HG03066 (cell line): Measurements from ENCODE around the gene KLHL9.
"Not testable (repeated sequence)": the region's sequence is repeated elsewhere in the genome, so short reads cannot be mapped to it uniquely, and the experiment has no call there.

Experiments used
- ATAC-seq: cut with Tn5 transposase; IDR thresholded peaks from one replicate; pipeline ENCODE4 v1.9.1; 2021; ENCODE audit warnings: low read depth; ENCODE audit not compliant: unreplicated experiment

KLHL9 gene, protein sequence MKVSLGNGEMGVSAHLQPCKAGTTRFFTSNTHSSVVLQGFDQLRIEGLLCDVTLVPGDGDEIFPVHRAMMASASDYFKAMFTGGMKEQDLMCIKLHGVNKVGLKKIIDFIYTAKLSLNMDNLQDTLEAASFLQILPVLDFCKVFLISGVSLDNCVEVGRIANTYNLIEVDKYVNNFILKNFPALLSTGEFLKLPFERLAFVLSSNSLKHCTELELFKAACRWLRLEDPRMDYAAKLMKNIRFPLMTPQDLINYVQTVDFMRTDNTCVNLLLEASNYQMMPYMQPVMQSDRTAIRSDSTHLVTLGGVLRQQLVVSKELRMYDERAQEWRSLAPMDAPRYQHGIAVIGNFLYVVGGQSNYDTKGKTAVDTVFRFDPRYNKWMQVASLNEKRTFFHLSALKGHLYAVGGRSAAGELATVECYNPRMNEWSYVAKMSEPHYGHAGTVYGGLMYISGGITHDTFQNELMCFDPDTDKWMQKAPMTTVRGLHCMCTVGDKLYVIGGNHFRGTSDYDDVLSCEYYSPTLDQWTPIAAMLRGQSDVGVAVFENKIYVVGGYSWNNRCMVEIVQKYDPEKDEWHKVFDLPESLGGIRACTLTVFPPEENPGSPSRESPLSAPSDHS

DNA sequence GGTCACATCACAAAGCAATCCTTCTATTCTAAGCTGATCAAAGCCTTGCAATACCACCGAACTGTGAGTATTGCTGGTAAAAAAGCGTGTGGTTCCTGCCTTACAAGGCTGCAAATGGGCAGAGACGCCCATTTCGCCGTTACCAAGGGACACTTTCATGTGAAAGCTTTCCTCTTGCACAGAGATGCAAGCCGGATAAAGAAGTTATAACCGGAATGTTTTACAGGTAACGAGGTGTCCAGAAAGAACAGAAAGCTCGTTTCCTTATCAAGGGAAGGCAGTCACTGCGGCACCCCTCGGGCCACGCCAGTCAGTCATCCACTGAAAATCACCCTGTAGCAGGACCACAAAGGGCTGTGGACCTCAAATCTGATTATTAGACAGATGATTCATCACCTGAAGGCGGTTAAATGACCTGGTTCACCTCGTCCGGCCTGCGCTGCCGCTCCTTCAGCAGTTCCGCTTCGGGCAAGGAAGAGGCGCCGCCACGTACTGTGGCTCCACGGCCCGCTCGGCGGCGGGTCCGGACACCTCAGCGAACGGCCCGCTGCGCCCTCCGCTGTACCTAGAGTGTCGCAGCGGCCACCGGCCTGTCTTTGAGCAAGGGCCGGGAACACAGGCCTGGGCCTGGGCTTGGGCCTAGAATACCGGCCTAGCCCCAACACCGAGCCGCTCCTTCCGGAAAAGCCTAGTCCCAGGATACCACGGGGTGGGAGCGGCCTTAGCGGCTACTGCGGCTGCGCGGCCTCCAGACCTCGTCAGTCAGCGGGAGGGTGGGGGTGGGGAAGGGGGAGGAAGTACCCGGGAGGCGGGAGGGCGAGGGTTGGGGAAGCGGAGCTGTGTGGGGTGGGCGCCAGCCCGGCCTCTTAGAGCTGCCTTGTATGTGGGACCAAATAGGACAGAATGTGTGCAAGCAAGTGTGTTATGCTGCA lies at the start of gene KLHL9:
KLHL9 (minus strand) TSS at position 704 of the 932 bp plus-strand sequence; CDS start at position 159, 545 bp downstream.
- ATAC-seq: peak; percentile 85

DNA sequence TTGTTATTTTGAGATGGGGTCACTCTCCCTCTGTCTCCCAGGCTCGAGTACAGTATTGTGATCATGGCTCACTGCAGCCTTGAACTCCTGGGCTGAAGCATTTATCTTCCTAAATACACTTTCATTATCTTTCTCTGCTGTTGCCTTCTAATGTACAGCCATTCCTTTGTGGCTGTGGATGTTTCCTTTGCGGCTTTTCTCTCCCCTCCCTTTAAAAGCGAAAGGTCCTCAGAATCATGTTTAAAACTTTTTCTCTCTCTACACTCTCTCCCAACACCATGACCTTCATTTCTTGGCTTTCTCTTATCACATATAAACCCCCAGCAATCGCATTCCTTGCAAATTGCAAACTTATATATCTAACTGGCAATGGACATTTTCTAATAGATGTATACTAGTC lies 48.4 kb upstream of the KLHL9 start:
- ATAC-seq: no peak

DNA sequence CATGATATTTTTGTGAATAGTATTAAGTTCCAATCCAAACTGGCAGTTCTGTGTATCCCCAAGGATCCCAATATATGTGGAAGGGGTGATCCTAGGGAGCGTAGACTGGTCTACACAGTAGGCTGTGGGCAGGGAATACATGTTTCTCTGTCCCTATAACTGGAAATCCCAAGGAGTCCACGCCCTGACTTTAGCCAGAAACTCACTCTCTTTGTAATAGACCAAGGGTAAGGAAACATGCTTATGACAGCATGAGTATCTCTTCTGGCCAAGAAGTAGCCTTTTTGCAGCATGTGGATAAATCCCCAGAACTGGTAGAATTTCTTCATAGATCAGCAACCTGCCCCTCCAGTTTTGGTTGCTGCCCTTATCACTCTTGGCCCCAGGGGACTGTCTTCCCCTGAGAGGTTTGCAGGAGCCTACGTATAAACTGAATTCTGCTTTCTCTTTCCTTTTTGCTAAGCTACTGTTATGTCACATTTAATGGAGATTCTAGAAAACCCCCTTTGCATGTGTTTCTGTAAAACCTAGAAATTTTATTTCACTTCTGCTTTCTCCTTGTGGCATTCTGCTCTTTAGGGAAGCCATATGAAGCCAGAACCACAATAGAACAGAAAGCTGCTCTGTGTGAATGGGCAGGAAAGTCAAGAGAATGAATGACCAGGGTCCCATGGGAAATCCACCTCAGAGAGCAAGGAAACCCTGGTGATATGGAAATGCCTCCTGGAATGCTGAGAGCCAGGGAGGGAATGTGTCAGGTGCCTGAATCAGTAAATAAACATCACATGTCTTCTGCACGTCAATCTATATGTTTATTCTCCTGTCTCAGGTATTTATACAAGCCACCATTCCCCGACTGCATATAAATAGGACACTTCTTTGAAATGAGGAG lies 46.5 kb upstream of the KLHL9 start:
- peak; percentile 97 for ATAC-seq

DNA sequence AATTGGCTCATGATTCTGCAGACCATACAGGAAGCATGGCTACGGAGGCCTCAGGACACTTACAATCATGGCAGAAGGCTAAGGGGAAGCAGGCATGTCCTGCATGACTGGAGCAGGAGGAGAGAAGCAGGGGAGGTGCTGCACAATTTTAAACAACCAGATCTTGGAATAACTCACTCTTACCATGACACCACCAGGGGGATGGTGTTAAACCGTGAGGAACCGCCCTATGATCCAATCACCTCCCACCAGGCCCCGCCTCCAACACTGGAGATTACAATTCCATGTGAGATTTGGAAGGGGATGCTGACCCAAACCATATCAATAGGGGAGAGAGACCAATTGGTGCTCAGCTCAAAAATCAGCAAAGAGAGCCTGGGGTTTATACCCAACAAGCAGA lies 36.3 kb upstream of the KLHL9 start:
- not testable (repeated sequence) for ATAC-seq

DNA sequence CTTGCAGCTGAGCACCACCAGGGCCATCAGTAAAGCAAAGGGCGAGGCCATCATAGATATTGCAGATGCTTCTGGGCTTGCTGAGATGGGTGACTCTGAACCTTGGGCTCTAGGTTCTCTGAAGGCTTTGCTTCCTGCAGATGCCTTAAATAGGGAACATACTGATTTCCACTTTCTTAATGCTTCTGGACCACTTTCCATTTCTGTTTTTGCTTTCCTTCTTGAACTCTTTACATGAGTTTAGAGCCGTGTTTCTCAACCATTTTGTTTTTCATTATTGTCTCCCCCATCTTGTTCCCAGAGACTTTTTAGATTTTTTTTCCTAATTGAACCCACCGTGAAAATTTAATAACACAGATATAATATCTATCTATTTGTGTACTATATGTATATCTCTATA lies 32.8 kb upstream of the KLHL9 start, which contains the start of gene IFNA13:
IFNA13 (minus strand) TSS at position 101 of the 400 bp plus-strand sequence; CDS start at position 54, 47 bp downstream.
- no peak for ATAC-seq

DNA sequence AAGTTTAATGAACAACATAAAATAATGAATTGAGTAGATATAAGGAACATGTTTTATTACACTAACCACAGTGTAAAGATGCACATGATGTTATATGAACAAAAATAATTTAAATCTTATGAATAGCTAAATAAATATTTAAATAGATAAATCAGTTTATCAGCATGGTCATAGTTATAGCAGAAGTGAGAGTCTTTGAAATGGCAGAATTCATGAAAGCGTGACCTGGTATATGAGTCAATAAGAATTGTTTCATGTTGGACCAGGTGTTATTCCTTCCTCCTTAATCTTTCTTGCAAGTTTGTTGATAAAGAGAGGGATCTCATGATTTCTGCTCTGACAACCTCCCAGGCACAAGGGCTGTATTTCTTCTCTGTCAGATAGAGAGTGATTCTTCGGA lies 32.0 kb upstream of the KLHL9 start:
- peak; percentile 90 for ATAC-seq

DNA sequence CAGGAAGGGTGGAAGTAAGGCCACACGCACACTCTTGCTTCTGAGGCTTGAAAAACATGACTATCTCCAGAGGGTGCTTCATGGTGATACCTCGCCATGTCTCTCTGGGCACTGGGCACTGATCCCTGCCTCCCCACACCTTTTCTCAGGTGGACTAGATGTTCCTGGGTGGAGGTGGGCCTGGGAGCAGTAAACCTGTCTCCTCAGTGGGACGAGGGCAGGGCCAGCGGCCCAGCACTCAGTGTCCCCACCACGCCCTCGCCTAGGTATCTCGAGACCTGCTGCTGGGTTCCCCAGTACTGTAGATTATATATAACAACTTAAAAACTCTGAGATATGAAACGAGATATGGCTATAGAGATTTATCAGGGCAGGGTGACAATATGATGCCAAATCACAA lies 27.1 kb upstream of the KLHL9 start:
- no peak for ATAC-seq

DNA sequence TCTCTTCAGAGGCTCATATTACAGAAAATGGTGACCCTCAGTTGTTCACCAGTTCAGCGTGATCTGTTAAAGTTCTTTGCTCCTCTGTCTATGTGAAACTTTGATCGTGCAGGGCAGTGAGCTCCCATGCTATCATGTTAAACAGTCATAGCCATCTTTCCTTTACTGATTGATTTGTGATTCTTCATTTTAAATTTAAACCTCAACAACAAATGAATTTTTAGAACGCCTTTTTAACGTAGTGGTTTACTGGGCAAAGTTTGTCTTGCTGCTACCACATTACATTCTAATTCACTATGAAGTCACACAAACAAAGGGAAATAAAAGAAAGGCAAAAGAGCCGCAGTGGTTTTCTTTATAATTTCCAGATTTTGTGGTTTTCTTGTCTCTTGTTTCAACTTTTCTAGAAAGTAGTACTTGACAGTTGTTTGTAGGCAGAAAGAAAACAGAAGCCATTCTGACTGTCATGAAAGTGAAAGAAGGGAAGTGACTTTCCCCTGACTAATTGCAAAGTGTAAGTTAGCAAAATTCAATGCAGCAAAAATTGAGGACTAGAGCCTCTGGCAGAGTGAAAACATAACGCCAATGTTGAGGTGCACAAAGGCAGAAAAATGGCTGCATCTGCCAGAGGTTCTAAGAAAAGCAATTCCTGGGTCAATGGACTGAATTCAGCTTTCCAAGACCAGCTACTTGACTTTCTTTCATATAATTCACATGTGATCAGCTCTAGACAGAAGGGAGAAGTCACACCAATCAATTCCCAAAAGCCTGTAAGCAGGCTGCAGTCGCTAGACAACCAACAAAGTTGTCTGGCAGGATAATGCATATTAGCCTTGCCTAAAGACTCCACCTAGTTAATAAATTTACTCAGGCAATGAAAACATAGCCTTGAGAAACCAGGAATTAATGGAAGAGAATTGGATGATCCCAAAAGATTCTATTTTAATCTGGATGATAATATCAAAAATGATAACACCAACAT lies 22.6 kb upstream of the KLHL9 start:
- ATAC-seq: peak; percentile 89

DNA sequence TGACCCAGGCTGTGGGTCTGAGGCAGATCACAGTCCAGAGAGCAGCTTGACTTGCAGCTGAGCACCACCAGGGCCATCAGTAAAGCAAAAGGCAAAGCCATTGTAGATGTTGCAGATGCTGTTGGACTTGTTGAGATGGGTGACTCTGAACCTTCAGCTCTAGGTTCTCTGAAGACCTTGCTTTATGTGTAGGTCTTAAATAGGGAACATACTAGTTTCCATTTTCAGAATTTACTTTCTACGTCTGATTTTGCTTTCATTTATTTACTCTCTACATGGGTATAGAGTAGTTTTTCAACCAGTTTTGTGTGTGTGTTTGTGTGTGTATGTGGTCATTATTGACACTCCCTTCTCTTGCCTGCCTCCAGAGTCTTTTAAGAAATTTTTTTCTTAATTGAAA lies 15.6 kb upstream of the KLHL9 start, which contains the start of gene IFNA6:
IFNA6 (minus strand) TSS at position 101 of the 400 bp plus-strand sequence; CDS start at position 101, 0 bp downstream.
- no peak for ATAC-seq

DNA sequence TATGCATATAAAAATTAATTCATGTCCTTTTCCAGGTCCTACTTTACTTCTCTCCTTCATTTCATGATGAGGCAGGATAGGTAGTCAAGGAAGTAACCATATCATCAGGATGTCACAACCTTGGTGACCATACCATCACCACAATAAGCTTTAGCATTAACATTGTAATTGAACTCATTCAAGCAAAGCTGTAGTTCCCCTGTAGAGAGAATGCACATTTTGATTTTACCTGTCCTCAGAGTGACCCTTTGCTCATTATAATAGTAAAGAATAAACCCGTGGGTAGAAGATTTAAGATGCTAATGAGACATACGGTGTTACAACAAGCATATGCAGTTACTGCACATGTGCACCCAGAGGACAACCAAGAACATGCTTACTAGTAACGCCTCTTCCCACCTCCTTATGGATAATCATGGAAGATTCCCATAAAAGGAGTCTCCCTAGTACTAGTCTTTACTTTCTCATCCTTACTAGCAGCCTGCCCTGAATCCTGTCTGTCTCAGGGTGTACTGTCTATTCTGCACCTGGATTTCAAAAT lies 13.3 kb upstream of the KLHL9 start:
- no peak for ATAC-seq

DNA sequence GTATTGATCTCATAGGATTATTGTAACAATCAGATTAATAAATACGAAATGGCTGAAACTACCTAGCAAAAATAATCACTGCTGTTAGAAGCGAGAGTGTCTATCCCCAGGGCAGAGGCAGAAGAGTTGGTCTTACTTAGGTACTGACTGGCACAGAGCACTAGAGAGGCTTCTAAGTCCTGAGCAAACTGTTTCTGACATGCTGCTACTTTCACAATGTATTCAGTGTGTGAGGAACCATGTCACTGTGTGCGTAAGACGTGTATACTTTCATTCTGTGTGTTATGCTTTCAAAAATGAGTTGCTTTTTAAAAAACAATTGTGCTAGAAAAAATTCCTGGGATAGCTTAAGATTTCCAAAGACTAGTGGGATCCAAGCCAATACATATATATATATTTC lies 5.5 kb upstream of the KLHL9 start:
- ATAC-seq: no peak

DNA sequence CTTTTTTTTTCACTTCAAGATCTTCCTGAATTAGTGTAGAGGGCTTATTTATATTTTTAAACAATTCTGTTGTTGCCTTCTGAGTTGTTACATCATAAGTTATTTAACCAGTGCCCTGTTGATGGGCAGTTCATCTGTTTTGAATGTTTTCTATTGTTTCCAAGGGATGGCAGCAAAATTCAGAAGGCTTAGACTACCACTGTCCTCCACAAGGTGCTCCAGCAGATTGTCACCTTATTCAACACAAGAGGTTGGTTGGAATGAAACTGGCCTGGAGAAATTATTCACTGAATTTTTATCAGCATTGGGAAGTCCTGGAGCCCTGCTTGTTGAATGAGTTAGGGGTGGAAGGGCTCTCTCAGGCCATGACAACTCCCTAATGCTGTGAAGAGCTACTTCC lies 1.3 kb upstream of the KLHL9 start:
- no peak for ATAC-seq

DNA sequence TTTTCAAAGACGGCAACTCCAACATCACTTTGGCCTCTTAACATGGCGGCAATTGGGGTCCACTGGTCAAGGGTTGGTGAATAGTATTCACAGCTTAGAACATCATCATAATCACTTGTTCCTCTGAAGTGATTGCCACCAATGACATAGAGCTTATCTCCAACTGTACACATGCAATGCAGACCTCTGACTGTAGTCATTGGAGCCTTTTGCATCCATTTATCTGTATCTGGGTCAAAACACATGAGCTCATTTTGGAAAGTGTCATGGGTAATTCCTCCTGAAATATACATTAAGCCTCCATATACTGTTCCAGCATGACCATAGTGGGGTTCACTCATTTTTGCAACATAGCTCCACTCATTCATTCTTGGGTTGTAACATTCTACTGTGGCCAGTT lies 2.0 kb downstream of the KLHL9 start:
- ATAC-seq: no peak

DNA sequence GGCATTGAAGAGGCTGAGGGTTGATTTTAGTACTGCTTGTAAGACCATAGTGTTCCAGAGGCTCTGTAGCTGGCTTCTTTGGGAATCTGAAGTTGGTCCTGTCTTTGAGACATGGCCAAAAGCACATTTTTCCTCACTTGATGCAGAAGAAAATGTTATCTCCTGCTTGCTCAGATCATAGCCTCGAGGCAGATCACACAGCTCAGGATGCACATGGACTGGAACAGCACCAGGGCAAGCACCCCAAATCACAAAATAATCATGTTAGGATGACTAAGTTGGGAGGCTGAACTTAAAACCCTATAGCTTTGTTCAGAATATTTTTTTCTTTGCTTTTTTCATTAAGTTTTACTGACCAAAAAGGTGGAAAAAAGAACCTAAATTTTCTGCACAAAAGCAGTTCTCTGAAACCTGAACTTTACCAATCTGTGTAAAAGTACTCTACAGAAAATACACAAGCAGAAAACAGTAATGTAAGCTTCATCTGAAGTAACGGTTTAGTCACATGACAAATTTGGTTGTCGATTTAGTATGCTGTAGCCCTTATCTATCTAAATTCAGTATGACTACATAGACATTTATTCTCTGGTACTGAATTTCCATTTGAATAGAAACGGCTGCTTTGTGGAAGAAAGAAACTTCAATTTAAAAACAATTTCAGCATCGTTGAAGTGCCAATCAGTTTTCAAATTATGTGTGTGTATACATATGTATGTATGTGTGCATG lies 3.4 kb downstream of the KLHL9 start:
- no peak for ATAC-seq

DNA sequence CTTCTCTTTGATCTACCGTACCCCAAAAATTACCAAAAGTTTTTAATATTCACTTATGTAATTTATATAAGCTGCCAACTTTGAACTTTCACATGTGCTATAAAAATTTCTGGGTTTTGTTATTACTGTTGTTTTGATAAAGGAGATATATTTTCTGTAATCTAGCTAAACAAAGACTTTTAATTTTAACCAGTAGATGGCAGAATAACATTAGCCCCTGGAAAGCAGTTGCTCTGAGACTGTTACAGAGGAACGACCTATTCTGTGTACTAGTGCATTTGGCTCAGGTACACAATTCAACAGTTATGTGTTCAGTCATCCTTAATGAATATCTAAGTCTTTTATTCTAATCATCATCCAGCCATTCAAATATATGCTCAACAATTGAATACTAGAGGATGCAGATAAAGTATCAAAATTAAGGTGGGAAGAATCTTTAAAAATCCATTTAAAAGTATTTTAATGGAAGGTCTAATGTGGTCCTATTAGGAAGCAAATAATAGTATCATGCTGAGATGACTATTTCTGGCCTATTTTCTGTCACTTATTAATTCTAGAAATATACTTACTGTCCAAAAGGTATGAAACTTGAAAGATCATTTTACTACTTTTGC lies 8.6 kb downstream of the KLHL9 start:
- ATAC-seq: peak; percentile 76

DNA sequence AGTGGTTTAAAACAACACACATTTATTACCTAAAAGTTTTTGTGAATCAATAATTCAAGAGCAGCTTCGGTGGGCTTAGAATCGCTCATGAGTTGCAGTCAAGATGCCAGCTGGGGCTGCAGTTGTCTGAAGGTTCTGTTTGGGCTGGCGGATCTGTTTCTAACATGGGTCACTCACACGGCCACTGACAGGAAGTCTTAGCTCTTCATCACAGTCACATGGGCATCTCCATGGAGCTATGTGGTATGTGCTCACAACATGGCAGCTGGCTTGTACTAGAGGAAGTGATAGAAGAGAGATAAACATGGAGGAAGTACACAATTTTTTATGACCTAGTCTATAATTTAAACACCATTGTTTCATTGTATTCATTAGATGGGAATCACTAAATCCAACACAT lies 11.2 kb downstream of the KLHL9 start:
- ATAC-seq: no peak

DNA sequence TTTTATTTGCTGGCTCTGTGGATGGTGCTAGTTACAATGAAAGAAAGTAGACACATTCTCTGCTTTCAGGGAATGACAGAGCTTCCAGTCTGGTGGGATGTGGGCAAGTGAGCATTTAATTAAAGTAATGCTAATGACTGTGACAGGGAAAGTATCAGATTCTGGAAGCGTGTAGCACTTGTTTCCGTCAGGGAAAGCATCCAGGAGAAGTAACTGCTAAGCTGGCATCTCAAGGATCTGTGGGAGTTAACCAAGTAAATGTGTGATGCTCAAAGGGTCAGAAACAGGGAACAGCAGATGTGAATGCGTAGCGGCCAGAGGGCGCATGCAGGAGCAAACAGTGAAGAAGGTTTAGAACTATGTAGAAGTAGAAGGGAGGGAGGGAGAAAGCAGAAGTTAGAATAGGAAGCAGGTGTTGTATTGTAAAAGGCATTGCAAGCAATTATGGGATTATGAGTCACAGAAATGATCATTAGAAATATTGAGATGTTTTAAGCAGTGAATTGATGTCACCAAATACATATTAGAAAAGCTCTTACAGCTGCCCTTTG lies 12.2 kb downstream of the KLHL9 start:
- no peak for ATAC-seq
